SK-N-MC (cell line): ENCODE results near the gene TKTL1.

Source experiments
- EZH2 ChIP-seq: fragments of 200-600 bp; sonication (generic); IDR thresholded peaks from one replicate; pipeline ENCODE4 v1.6.1; 2017; ENCODE audit warnings: antibody characterized with exemption
- POLR2AphosphoS5 ChIP-seq: IDR thresholded peaks from 2 replicates; pipeline ENCODE4 v1.6.1; 2012; ENCODE audit warnings: mild to moderate bottlenecking, low read depth, low read length, borderline replicate concordance

GRCh38 chrX:154308108-154308946, 12.7 kb downstream of the TKTL1 start:
- TF ChIP-seq POLR2AphosphoS5, result no peak
- TF ChIP-seq EZH2, result no peak
